GM12878 (cell line): ENCODE measurements around the gene SRSF3. TPM values are rescaled to one million over a fixed set of nuclear protein-coding genes. Genes with fewer than 3 reads are reported as not detected.

ENCODE experiments used
- ASH2L ChIP-seq: fragments of 300-600, 200-600 bp; sonication (generic); IDR thresholded peaks from 2 replicates; pipeline ENCODE4 v1.6.1; 2017; ENCODE audit warnings: low read depth, mild to moderate bottlenecking, borderline replicate concordance
- ATF7 ChIP-seq: fragments of 450-650 bp; IDR thresholded peaks from 2 replicates; pipeline ENCODE4 v1.6.1; 2016; ENCODE audit warnings: low read depth, mild to moderate bottlenecking
- ELK1 ChIP-seq: IDR thresholded peaks from 2 replicates; pipeline ENCODE4 v1.6.1; 2012; ENCODE audit warnings: low read depth, low read length, improper control_type of control experiment
- EP300 ChIP-seq, 2 experiments: fragments of 150-350 bp in 1 of 2; IDR thresholded peaks; 2 replicates each; pipeline ENCODE4 v1.6.1; 2011 to 2012; ENCODE audit warnings: low read depth in 2 of 2, low read length in 2 of 2, borderline replicate concordance in 1 of 2, improper control_type of control experiment in 1 of 2, inconsistent platforms in 1 of 2; ENCODE audit not compliant: control insufficient read depth in 1 of 2
- HCFC1 ChIP-seq: fragments of 150-350 bp; IDR thresholded peaks from 2 replicates; pipeline ENCODE4 v1.6.1; 2014; ENCODE audit warnings: low read length
- HDAC2 ChIP-seq: fragments of 200-600 bp; sonication (generic); IDR thresholded peaks from 2 replicates; pipeline ENCODE4 v1.6.1; 2017
- IKZF2 ChIP-seq, 2 experiments: fragments of 450-650 bp; IDR thresholded peaks; 2 replicates each; pipeline ENCODE4 v1.6.1; 2017; ENCODE audit warnings: mild to moderate bottlenecking in 2 of 2, moderate library complexity in 2 of 2
- NFIC ChIP-seq: IDR thresholded peaks from 2 replicates; pipeline ENCODE4 v1.6.1; 2012; ENCODE audit warnings: low read depth, mild to moderate bottlenecking, inconsistent platforms, low read length, moderate library complexity
- NFYA ChIP-seq: IDR thresholded peaks from 2 replicates; pipeline ENCODE4 v1.6.1; 2011; ENCODE audit warnings: low read depth, mild to moderate bottlenecking, low read length, improper control_type of control experiment, borderline replicate concordance
- NR2F1 ChIP-seq: fragments of 450-650 bp; conservative IDR thresholded peaks from 2 replicates; pipeline ENCODE4 v1.6.1; 2017; ENCODE audit warnings: mild to moderate bottlenecking
- PML ChIP-seq: IDR thresholded peaks from 2 replicates; pipeline ENCODE4 v1.6.1; 2012; ENCODE audit warnings: low read length, inconsistent platforms
- POLR2A ChIP-seq: IDR thresholded peaks from 2 replicates; pipeline ENCODE4 v1.6.1; 2011; ENCODE audit warnings: low read depth, mild to moderate bottlenecking, low read length
- RUNX3 ChIP-seq: IDR thresholded peaks from 2 replicates; pipeline ENCODE4 v1.6.1; 2012; ENCODE audit warnings: low read length, inconsistent platforms
- TCF7 ChIP-seq: IDR thresholded peaks from 2 replicates; pipeline ENCODE4 v1.6.1; 2014; ENCODE audit warnings: antibody characterized with exemption, borderline replicate concordance
- ZNF24 ChIP-seq: fragments of 450-650 bp; IDR thresholded peaks from 2 replicates; pipeline ENCODE4 v1.6.1; 2017; ENCODE audit warnings: antibody characterized with exemption, mild to moderate bottlenecking
- polyA plus RNA-seq, 11 experiments: library from polyadenylated mRNA; depleted of rRNA in 4 of 11; unstranded in 6 of 11; stranded (reverse) in 5 of 11; fragments of >200 nt; fragmentation: Nextera tagmentation in 4 of 11; fragmentation: Illumina TruSeq in 1 of 11; extraction: Ambion mirVana in 4 of 11; extraction: Trizol in 1 of 11; gene quantifications; 1 replicate in 1 of 11; 2 replicates in 10 of 11; pipeline versions ENCODE4 v1.2.1 to v1.2.3, GENCODE V29; 2011 to 2016; ENCODE audit warnings: inconsistent platforms in 2 of 11, missing spikeins in 2 of 11, low read depth in 1 of 11
- total RNA-seq, 4 experiments: library from RNA; depleted of rRNA in 3 of 4; stranded (reverse); fragments of >200 nt in 3 of 4; fragmentation: Illumina TruSeq in 1 of 4; extraction: Trizol in 1 of 4; gene quantifications; 2 replicates each; pipeline versions ENCODE4 v1.2.1 to v1.2.3, GENCODE V29; 2013 to 2021
- TF ChIP-seq, protein P1 (sequence below): IDR thresholded peaks from 2 replicates; pipeline ENCODE4 v1.6.1; 2012; ENCODE audit warnings: improper control_type of control experiment, low read depth, low read length; ENCODE audit not compliant: insufficient replicate concordance

The SRSF3 gene
- total and polyA plus RNA-seq, 10 of the 15 experiments (the other 5 are each of a cell fraction or from before 2014, with no cell fraction given): 195 to 1,377 (median 493) TPM

- TF ChIP-seq RUNX3: peak; percentile 57
- peak; percentile 48 for TF ChIP-seq NR2F1
- no peak for TF ChIP-seq POLR2A
- peak; percentile 86 for TF ChIP-seq NFIC
- TF ChIP-seq ATF7: peak; percentile 54; the same call in 1 of the 2 replicates
- TF ChIP-seq ASH2L: no peak
- TF ChIP-seq PML: peak; percentile 44; the same call in 1 of the 2 replicates
- TF ChIP-seq HDAC2: no peak
- TF ChIP-seq ZNF24: 0 out of 2 replicates have a peak, but pooled peaks have one; percentile 32
- TF ChIP-seq TCF7: peak; percentile 63
- TF ChIP-seq IKZF2 (IDR thresholded peaks at IDR 0.05): peak; percentile 99 to 100
- no peak for TF ChIP-seq ELK1
- TF ChIP-seq HCFC1: no peak
- TF ChIP-seq, protein P1, sequence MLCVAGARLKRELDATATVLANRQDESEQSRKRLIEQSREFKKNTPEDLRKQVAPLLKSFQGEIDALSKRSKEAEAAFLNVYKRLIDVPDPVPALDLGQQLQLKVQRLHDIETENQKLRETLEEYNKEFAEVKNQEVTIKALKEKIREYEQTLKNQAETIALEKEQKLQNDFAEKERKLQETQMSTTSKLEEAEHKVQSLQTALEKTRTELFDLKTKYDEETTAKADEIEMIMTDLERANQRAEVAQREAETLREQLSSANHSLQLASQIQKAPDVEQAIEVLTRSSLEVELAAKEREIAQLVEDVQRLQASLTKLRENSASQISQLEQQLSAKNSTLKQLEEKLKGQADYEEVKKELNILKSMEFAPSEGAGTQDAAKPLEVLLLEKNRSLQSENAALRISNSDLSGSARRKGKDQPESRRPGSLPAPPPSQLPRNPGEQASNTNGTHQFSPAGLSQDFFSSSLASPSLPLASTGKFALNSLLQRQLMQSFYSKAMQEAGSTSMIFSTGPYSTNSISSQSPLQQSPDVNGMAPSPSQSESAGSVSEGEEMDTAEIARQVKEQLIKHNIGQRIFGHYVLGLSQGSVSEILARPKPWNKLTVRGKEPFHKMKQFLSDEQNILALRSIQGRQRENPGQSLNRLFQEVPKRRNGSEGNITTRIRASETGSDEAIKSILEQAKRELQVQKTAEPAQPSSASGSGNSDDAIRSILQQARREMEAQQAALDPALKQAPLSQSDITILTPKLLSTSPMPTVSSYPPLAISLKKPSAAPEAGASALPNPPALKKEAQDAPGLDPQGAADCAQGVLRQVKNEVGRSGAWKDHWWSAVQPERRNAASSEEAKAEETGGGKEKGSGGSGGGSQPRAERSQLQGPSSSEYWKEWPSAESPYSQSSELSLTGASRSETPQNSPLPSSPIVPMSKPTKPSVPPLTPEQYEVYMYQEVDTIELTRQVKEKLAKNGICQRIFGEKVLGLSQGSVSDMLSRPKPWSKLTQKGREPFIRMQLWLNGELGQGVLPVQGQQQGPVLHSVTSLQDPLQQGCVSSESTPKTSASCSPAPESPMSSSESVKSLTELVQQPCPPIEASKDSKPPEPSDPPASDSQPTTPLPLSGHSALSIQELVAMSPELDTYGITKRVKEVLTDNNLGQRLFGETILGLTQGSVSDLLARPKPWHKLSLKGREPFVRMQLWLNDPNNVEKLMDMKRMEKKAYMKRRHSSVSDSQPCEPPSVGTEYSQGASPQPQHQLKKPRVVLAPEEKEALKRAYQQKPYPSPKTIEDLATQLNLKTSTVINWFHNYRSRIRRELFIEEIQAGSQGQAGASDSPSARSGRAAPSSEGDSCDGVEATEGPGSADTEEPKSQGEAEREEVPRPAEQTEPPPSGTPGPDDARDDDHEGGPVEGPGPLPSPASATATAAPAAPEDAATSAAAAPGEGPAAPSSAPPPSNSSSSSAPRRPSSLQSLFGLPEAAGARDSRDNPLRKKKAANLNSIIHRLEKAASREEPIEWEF: peak; percentile 30
- no peak for TF ChIP-seq NFYA
- TF ChIP-seq EP300 (IDR thresholded peaks at IDR 0.05; ENCODE audit: borderline replicate concordance in 1 of 2, control insufficient read depth in 1 of 2, low read depth in 2 of 2, low read length in 2 of 2): peak; percentile 59 to 90; a peak in 3 of 4 replicates
- TF ChIP-seq, all 136 proteins: peak for 36
These were observed 56.8 kb downstream of the SRSF3 start (continued) for GRCh38 chr6:36650848-36651478.
